GM23338 (cell line): Measurements from ENCODE around the gene IGF2BP3. TPM values are rescaled to one million over a fixed set of nuclear protein-coding genes. Genes with fewer than 3 reads are reported as not detected.

ENCODE experiments used
- ATAC-seq: fragments of 200-7000 bp; cut with Tn5 transposase; 3 replicates; pipeline ENCODE4 v1.9.1; 2020
- DNase-seq: peaks from one replicate; pipeline ENCODE4 v3.0.0-alpha.2; 2015; ENCODE audit warnings: low spot score
- H2AFZ ChIP-seq: fragments of 200-600 bp; sonication (generic); 2 replicates; pipeline ENCODE4 v1.8.0; 2016; ENCODE audit warnings: antibody characterized with exemption, mild to moderate bottlenecking, moderate library complexity
- H3F3A ChIP-seq: fragments of 200-600 bp; sonication (generic); replicated peaks from 2 replicates; pipeline ENCODE4 v1.8.0; 2017; ENCODE audit warnings: antibody characterized with exemption, mixed run types, low read depth
- H3K27ac ChIP-seq: fragments of 200-600 bp; sonication (generic); 2 replicates; pipeline ENCODE4 v1.6.1; 2016; ENCODE audit warnings: low read depth
- H3K27me3 ChIP-seq: fragments of 200-600 bp; sonication (generic); 2 replicates; pipeline ENCODE4 v1.8.0; 2016; ENCODE audit warnings: mild to moderate bottlenecking, mixed run types, moderate library complexity; ENCODE audit not compliant: insufficient read depth
- H3K36me3 ChIP-seq: fragments of 200-600 bp; sonication (generic); 2 replicates; pipeline ENCODE4 v1.8.0; 2016; ENCODE audit warnings: mild to moderate bottlenecking; ENCODE audit not compliant: insufficient read depth
- H3K4me1 ChIP-seq: fragments of 200-600 bp; sonication (generic); 2 replicates; pipeline ENCODE4 v1.8.0; 2016; ENCODE audit warnings: mild to moderate bottlenecking, moderate library complexity; ENCODE audit not compliant: insufficient read depth
- H3K4me2 ChIP-seq: fragments of 200-600 bp; sonication (generic); 2 replicates; pipeline ENCODE4 v1.7.1; 2017; ENCODE audit warnings: mixed run types
- H3K4me3 ChIP-seq: fragments of 200-600 bp; sonication (generic); 2 replicates; pipeline ENCODE4 v1.6.1; 2016; ENCODE audit warnings: mixed run types
- H3K79me2 ChIP-seq: fragments of 200-600 bp; sonication (generic); replicated peaks from 2 replicates; pipeline ENCODE4 v1.8.0; 2017; ENCODE audit warnings: mild to moderate bottlenecking; ENCODE audit not compliant: insufficient read depth
- H3K9me2 ChIP-seq: fragments of 200-600 bp; sonication (generic); 2 replicates; pipeline ENCODE4 v1.8.0; 2017; ENCODE audit not compliant: insufficient read depth
- H4K20me1 ChIP-seq: fragments of 200-600 bp; sonication (generic); replicated peaks from 2 replicates; pipeline ENCODE4 v1.8.0; 2017; ENCODE audit warnings: mild to moderate bottlenecking; ENCODE audit not compliant: insufficient read depth
- H3K27ac Mint-ChIP-seq: 2 replicates; pipeline ENCODE4 v1.8.0; 2020; ENCODE audit warnings: inconsistent platforms, mild to moderate bottlenecking, moderate library complexity, mixed read lengths
- H3K27me3 Mint-ChIP-seq: 3 replicates; pipeline ENCODE4 v1.8.0; 2022; ENCODE audit warnings: low read depth, mild to moderate bottlenecking, moderate library complexity, mixed read lengths, inconsistent platforms; ENCODE audit not compliant: insufficient read depth, poor library complexity
- H3K36me3 Mint-ChIP-seq: 3 replicates; pipeline ENCODE4 v1.8.0; 2021; ENCODE audit warnings: low read depth, mild to moderate bottlenecking, inconsistent platforms, moderate library complexity, mixed read lengths
- H3K4me1 Mint-ChIP-seq: 3 replicates; pipeline ENCODE4 v1.8.0; 2020; ENCODE audit warnings: mild to moderate bottlenecking, inconsistent platforms, mixed read lengths
- H3K4me3 Mint-ChIP-seq: 3 replicates; pipeline ENCODE4 v1.8.0; 2021; ENCODE audit warnings: moderate library complexity, mild to moderate bottlenecking, inconsistent platforms, mixed read lengths
- H3K9me3 Mint-ChIP-seq: 3 replicates; pipeline ENCODE4 v1.8.0; 2020; ENCODE audit warnings: moderate library complexity, mild to moderate bottlenecking, inconsistent platforms, mixed read lengths
- CREB1 ChIP-seq: fragments of 250-450 bp; sonication (Bioruptor Pico); IDR thresholded peaks from 2 replicates; pipeline ENCODE4 v1.5.0; 2020; ENCODE audit warnings: low read depth, mild to moderate bottlenecking, moderate library complexity
- CTCF ChIP-seq, 2 experiments: fragments of 200-600 bp in 1 of 2; sonication (generic) in 1 of 2; conservative IDR thresholded peaks; 2 replicates each; pipeline versions ENCODE4 v1.5.1 to v1.6.1; 2016 to 2017; ENCODE audit warnings: antibody characterized with exemption in 2 of 2, low read depth in 2 of 2, mild to moderate bottlenecking in 2 of 2, moderate library complexity in 1 of 2
- ETS1 ChIP-seq: IDR thresholded peaks from 2 replicates; pipeline ENCODE4 v1.6.1; 2016; ENCODE audit warnings: antibody characterized with exemption
- EZH2 ChIP-seq: fragments of 200-600 bp; sonication (generic); IDR thresholded peaks from one replicate; pipeline ENCODE4 v1.8.0; 2017; ENCODE audit warnings: antibody characterized with exemption, mild to moderate bottlenecking, low read depth; ENCODE audit not compliant: unreplicated experiment
- EZH2phosphoT487 ChIP-seq: fragments of 200-600 bp; sonication (generic); IDR thresholded peaks from one replicate; pipeline ENCODE4 v1.8.1; 2018; ENCODE audit warnings: antibody characterized with exemption; ENCODE audit not compliant: unreplicated experiment
- JUNB ChIP-seq: IDR thresholded peaks from one replicate; pipeline ENCODE4 v1.6.1; 2016; ENCODE audit warnings: antibody characterized with exemption; ENCODE audit not compliant: unreplicated experiment
- NANOG ChIP-seq: IDR thresholded peaks from 2 replicates; pipeline ENCODE4 v1.6.1; 2016; ENCODE audit warnings: antibody characterized with exemption, borderline replicate concordance
- POLR2AphosphoS5 ChIP-seq: IDR thresholded peaks from 2 replicates; pipeline ENCODE4 v1.6.1; 2016; ENCODE audit warnings: antibody characterized with exemption, low read depth
- REST ChIP-seq: IDR thresholded peaks from one replicate; pipeline ENCODE4 v1.6.1; 2018; ENCODE audit warnings: antibody characterized with exemption; ENCODE audit not compliant: unreplicated experiment
- STAT1 ChIP-seq: IDR thresholded peaks from one replicate; pipeline ENCODE4 v1.6.1; 2016; ENCODE audit warnings: antibody characterized with exemption; ENCODE audit not compliant: unreplicated experiment
- ZNF114 ChIP-seq: fragments of 250-450 bp; sonication (Bioruptor Pico); IDR thresholded peaks from 2 replicates; pipeline ENCODE4 v1.5.0; 2020; ENCODE audit warnings: mild to moderate bottlenecking, moderate library complexity
- ZNF331 ChIP-seq: fragments of 250-450 bp; sonication (Bioruptor Pico); IDR thresholded peaks from 2 replicates; pipeline ENCODE4 v1.5.0; 2020; ENCODE audit warnings: low read depth, mild to moderate bottlenecking, moderate library complexity
- ZNF462 ChIP-seq: fragments of 250-450 bp; sonication (Bioruptor Pico); IDR thresholded peaks from 2 replicates; pipeline ENCODE4 v1.5.0; 2020; ENCODE audit warnings: mild to moderate bottlenecking, moderate library complexity
- polyA plus RNA-seq: library from polyadenylated mRNA; unstranded; fragments of >200 nt; fragmentation: Nextera tagmentation; extraction: Ambion mirVana; gene quantifications from 2 replicates; pipeline ENCODE4 v1.2.1, GENCODE V29; 2016
- total RNA-seq: library from RNA; depleted of rRNA; stranded (reverse); fragments of >200 nt; shearing (Covaris generic); gene quantifications from 2 replicates; pipeline ENCODE4 v1.2.3, GENCODE V29; 2014

IGF2BP3 gene
- total and polyA plus RNA-seq, 2 experiments from 2014 or later, result 52.0 to 183 TPM

- no peak overlapping the region for H3K4me3 Mint-ChIP-seq
- TF ChIP-seq POLR2AphosphoS5, result no peak
- no peak for TF ChIP-seq REST
- no peak for TF ChIP-seq ZNF462 (CRISPR knock-in tag)
- no peak for TF ChIP-seq CTCF (conservative IDR thresholded peaks at IDR 0.05; ENCODE audit: low read depth in 2 of 2)
- no peak for TF ChIP-seq ETS1
- TF ChIP-seq EZH2, result no peak
- no peak for TF ChIP-seq ZNF331 (CRISPR knock-in tag)
- TF ChIP-seq NANOG, result no peak
- TF ChIP-seq CREB1 (CRISPR knock-in tag), result no peak
- no peak for TF ChIP-seq EZH2phosphoT487
- TF ChIP-seq JUNB, result no peak
- TF ChIP-seq STAT1, result no peak
- TF ChIP-seq ZNF114 (CRISPR knock-in tag), result no peak
These were observed 80.6 kb downstream of the IGF2BP3 start for GRCh38 chr7:23389701-23390100.

More at GRCh38 chr7:23389701-23390100, 80.6 kb downstream of the IGF2BP3 start:
- no peaks in the 10 kb centered on the region for H3K27me3 Mint-ChIP-seq
- peaks cover 61% of the 10 kb centered on the region for H4K20me1 ChIP-seq
- H2AFZ ChIP-seq, result no peak overlapping the region
- DNase-seq (no peak), ATAC-seq (no peak)
- no peak overlapping the region for H3K27ac Mint-ChIP-seq
- H3K36me3 ChIP-seq, result peaks cover 22% of the 10 kb centered on the region
- H3F3A ChIP-seq, result peaks cover 8% of the 10 kb centered on the region; the same call in 1 of the 2 replicates
- H3K4me3 ChIP-seq, result no peak overlapping the region
- peaks cover 99% of the 10 kb centered on the region for H3K79me2 ChIP-seq
- H3K4me1 Mint-ChIP-seq, result no peaks in the 10 kb centered on the region; the same call in 2 of the 3 replicates
- H3K4me2 ChIP-seq, result no peak overlapping the region
- H3K9me2 ChIP-seq, result no peaks in the 10 kb centered on the region
- no peaks in the 10 kb centered on the region for H3K27me3 ChIP-seq
- H3K27ac ChIP-seq, result no peak overlapping the region
- H3K4me1 ChIP-seq, result 0 out of 2 replicates have a peak, but pooled peaks cover 4% of the 10 kb centered on the region
- H3K9me3 Mint-ChIP-seq, result no peaks in the 10 kb centered on the region; the same call in 2 of the 3 replicates
- peaks cover 63% of the 10 kb centered on the region for H3K36me3 Mint-ChIP-seq
